GM18499 (cell line): ENCODE measurements around the gene CRYM.
"Not testable (repeated sequence)": the region's sequence is repeated elsewhere in the genome, so short reads cannot be mapped to it uniquely, and the experiment has no call there.

Experiments
- ATAC-seq: cut with Tn5 transposase; IDR thresholded peaks from one replicate; pipeline ENCODE4 v1.9.1; 2021; ENCODE audit warnings: moderate number of reproducible peaks; ENCODE audit not compliant: insufficient read depth, unreplicated experiment

CRYM gene

GRCh38 chr16:21250072-21250923, 27.8 kb downstream of the CRYM start:
- no peak for ATAC-seq

DNA sequence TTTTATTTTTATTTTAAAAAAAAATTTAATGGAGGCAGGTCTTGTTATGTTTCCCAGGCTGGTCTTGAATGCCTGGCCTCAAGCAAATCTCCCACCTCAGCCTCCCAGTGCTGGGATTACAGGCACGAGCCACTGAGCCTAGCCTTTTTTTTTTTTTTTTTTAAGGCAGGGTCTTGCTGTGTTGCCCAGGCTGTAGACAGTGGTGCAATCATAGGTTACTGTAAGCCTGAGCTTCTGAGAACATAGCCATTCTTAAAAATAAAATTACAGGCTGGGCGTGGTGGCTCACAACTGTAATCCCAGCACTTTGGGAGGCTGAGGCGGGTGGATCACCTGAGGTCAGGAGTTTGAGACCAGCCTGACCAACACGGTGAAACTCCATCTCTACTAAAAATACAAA, 29.9 kb downstream of the CRYM start:
- ATAC-seq, result not testable (repeated sequence)

- no peak for ATAC-seq
These were observed 33.4 kb downstream of the CRYM start for GRCh38 chr16:21244518-21245215.

- no peak for ATAC-seq
These were observed 35.3 kb downstream of the CRYM start for GRCh38 chr16:21242756-21243155.

GRCh38 chr16:21239646-21240045, 38.4 kb downstream of the CRYM start:
- no peak for ATAC-seq

DNA sequence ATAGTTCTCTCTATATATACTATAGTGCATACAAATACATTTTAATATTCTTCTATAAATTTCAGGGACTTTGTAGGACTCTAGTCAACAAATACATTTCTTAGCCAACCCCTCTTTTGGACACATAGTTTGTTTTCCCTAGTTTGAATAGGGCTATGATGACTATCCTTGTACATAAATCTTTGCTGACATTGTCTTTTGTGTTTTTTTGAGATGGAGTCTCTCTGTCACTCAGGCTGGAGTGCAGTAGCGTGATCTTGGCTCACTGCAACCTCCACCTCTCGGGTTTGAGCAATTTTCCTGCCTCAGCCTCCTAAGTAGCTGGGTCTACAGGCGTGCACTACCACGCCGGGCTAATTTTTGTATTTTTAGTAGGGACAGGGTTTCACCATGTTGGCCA, 41.3 kb downstream of the CRYM start:
- ATAC-seq, result no peak

- no peak for ATAC-seq
These were observed 42.9 kb downstream of the CRYM start for GRCh38 chr16:21235199-21235585.

DNA sequence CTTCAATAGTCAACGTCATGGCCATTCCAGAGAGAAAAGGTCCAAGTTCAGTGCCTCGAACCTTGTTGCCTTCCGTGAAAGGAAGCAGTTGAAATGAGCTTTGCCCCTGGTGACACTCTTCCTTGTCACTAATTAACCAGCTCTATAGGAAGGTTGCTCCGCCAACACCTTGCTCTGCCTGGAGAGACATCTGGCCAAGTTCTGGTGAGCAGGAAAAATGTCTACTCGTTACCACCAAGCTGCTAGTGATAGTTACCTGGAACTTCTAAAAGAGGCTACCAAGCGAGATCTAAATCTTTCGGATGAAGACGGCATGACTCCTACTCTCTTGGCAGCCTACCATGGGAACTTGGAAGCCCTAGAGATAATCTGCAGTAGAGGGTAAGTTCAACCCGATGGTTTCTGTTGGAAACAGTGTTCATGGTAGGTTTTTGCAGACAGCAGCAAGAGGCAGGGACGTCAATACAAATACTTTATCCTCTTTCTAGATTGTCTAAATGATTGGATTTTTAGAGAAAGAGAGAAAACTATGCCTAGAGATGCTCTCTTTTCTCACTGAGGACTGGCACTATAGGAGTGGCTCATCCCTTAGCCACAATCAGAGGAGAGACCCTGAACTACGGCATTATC, 44.5 kb downstream of the CRYM start, which contains the start of gene ANKS4B:
Gene ANKS4B (plus strand): TSS at position 179 of the 630 bp plus-strand sequence. CDS start 39 bp downstream, at position 218.
- ATAC-seq, result no peak

GRCh38 chr16:21233045-21233520, 45.0 kb downstream of the CRYM start:
- ATAC-seq, result no peak

GRCh38 chr16:21228361-21228872, 49.7 kb downstream of the CRYM start:
- ATAC-seq, result no peak

- ATAC-seq, result no peak
These were observed 50.2 kb downstream of the CRYM start for GRCh38 chr16:21227866-21228265.

DNA sequence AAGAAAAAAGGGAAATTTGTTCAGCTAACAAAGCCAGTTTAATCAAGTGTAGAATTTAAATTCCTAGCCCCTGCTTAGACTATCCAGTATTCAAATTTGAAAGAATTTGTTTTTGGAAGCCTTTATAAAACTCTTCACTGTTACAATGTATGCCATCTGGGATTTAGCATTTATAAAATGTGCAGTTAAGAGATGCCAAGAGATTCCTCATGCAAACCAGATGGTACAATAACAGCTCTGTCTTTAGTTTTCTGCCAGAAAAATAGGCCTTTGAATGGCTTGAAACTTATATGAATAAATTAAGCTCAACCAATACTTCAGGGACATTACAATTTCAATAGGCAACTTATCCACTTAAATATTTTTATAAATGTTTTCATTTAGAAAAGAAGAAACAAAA, 51.3 kb downstream of the CRYM start:
- no peak for ATAC-seq

DNA sequence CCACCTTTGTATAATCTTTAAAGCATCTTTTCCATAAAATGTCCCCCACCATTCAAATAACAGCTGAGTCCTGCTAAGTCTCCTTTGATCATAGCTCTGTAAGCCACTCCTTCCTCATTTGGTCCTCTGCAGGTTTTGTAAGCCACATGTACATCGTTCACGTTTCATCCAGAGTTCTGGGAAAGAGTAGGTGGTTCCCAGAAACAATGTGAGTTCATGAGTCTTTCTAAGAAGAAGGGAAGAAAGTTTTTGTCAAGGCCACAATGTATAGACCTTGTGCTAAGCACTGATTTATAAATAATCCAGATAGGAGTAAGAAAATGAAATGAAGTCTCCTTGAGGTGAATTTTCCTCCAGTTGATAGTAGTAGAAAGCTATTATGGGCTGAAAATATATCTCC, 53.3 kb downstream of the CRYM start:
- no peak for ATAC-seq

GRCh38 chr16:21223787-21224186, 54.3 kb downstream of the CRYM start:
- no peak for ATAC-seq

DNA sequence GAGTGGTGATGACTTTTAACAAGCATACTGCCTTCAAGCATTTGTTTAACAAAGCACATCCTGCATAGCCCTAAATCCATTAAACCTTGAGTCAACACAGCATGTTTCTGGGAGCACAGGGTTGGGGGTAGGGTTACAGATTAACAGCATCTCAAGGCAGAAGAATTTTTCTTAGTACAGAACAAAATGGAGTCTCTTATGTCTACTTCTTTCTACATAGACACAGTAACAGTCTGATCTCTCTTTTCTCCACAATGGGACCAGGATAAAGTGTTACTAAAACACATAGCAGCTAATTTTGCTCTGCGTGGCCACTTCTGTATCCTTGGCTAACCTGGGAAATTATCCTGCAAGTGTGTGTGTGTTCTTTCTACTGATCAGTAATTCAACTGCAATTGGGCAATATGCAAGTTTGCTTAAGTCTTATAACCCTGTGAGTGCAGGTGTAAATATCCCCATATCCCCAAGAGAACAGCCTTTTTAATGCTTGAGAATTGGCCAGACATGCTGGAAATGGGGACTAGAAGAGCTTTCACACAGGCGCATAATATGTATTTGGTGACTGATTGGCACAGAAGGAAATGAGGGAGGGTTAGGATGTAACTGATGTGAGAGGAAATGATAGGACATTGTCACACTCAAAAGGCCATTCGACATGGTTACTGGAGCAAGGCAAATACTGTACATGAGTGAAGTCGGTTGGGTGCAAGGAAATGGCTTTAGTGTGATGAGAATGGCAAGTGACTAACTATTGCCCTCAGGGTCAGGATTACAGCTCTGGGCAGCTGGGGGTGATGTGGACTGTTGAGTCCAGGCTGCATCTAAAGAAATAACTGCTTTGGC, 55.4 kb downstream of the CRYM start:
- no peak for ATAC-seq

- no peak for ATAC-seq
These were observed 58.5 kb downstream of the CRYM start for GRCh38 chr16:21219551-21219950.

- no peak for ATAC-seq
These were observed 59.9 kb downstream of the CRYM start for GRCh38 chr16:21218153-21218552.

DNA sequence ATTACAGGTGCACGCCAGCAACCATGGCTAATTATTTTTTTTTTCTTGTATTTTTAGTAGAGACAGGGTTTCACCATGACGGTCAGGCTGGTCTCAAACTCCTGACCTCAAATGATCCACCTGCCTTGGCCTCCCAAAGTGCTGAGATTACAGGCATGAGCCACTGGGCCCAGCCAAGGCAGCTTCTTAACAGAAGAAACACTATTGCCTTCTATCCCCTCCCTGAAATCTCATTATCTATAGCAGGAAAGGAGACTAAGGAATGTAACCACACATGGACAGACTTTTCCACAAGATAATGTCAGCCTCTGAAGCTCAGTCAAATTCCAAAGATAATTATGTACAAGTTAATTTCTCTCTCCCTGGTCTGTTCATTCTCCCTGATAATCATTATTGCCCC, 61.0 kb downstream of the CRYM start:
- no peak for ATAC-seq

GRCh38 chr16:21214086-21214485, 64.0 kb downstream of the CRYM start:
- no peak for ATAC-seq

- no peak for ATAC-seq
These were observed 66.6 kb downstream of the CRYM start, which contains the start of gene ZP2 for GRCh38 chr16:21211486-21211885. Gene ZP2, minus strand, starts transcription at chr16:21211574. Its CDS starts 27 bp downstream, at chr16:21211547.
